Subcutaneous adipose tissue (tissue), 4 donors: ENCODE measurements around the gene NATD1. TPM values are rescaled to one million over a fixed set of nuclear protein-coding genes. Genes with fewer than 3 reads are reported as not detected.

Source experiments
- total RNA-seq, 4 donors: library from RNA; depleted of rRNA; stranded (reverse); fragments of >200 nt; gene quantifications; one replicate each; pipeline ENCODE4 v1.1.0, GENCODE V29; 2016
- TF ChIP-seq, protein P1 (sequence below): fragments of 450-650 bp; IDR thresholded peaks from one replicate; pipeline ENCODE4 v1.5.1; 2016; ENCODE audit warnings: low read depth, mild to moderate bottlenecking, control low read depth, antibody characterized with exemption, moderate library complexity

Gene NATD1
- total RNA-seq, 4 donors from 2014 or later: 4.9 to 31.6 (median 15.1) TPM

DNA sequence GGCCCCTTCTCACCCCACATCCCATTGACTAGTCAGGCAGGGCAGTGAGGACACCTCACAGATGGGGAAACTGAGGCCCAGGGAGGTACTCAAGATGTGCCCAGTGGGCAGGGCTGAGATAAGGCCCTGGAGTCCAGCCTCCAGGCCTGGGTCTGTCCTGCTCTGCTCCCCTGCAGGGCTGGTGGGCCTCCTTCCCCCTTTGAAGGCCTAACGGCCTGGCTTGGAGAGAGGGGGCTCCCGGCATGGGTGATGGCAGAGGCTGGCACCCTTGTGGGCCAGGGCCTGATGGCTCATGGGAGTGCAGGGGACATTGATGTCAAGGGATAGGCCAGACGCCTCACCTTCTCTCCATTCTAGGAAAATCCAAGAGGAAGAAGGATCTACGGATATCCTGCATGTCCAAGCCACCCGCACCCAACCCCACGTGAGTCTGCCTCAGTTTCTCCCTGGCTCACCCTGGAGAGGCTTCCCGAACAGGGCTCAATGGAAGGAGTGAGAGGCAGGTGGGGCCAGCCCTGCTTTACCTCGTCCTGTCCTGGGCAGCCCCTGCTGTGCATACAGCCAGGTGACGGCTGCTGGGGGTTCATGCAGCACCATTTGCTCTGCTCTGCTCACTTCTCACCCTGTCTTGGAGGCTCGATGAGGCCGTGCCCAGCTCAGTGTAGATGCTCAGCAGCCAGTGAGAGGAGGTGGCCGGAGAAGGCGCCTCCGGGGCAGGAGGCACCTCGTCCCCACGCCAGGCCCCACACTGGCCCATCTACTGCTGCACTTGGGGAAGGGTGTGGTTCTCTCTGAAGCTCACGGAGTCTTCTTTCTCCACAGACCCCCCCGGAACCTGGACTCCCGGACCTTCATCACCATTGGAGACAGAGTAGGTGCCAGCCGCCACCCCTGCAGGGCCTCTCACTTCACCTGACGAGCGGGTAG, 45.1 kb upstream of the NATD1 start:
- TF ChIP-seq, protein P1, sequence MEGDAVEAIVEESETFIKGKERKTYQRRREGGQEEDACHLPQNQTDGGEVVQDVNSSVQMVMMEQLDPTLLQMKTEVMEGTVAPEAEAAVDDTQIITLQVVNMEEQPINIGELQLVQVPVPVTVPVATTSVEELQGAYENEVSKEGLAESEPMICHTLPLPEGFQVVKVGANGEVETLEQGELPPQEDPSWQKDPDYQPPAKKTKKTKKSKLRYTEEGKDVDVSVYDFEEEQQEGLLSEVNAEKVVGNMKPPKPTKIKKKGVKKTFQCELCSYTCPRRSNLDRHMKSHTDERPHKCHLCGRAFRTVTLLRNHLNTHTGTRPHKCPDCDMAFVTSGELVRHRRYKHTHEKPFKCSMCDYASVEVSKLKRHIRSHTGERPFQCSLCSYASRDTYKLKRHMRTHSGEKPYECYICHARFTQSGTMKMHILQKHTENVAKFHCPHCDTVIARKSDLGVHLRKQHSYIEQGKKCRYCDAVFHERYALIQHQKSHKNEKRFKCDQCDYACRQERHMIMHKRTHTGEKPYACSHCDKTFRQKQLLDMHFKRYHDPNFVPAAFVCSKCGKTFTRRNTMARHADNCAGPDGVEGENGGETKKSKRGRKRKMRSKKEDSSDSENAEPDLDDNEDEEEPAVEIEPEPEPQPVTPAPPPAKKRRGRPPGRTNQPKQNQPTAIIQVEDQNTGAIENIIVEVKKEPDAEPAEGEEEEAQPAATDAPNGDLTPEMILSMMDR: no peak

DNA sequence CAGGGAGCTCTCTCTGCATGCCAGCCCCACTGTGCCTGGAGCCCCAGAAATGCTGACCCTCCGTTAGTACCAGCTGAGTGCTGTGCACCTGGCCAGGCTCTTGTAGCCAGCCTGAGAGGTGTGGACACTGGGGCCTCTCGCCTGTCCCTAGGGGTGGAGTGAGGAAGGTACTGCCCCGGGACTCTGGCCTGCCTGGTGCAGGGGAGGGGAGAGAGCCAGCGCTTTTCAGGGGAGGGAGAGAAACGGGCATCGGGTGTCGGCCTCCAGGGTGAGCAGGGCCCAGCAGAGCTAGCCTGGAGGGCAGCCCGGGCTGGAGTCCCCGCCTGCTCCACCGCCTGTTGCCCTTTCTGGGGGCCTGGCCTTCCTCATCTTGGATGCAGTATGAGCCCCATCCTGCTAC, 44.4 kb upstream of the NATD1 start:
- TF ChIP-seq, protein P1: no peak

DNA sequence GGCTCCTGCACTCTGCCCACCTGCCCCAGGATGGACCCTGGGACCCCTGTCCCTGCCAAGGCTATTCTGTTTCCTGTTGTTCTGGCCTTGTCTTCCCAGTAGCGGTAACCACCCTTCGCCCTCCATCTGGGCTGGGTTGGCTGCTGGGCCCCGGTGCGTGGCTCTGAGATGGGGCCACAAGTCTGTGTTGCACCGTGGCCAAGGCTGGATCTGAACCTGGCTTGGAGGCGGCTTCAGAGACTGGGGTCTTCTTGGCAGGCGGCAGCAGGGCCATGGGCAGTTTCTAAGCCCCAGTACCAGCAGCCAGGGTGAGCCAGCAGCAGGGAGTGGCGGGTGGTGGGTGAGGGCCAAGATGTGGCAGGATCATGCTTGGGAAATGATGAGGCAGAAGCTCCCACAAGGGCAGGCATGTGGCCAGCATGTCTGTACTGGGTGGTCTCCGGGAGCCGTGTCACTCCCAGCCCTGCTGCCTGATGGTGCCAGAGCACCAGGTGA, 43.9 kb upstream of the NATD1 start:
- TF ChIP-seq, protein P1: no peak

DNA sequence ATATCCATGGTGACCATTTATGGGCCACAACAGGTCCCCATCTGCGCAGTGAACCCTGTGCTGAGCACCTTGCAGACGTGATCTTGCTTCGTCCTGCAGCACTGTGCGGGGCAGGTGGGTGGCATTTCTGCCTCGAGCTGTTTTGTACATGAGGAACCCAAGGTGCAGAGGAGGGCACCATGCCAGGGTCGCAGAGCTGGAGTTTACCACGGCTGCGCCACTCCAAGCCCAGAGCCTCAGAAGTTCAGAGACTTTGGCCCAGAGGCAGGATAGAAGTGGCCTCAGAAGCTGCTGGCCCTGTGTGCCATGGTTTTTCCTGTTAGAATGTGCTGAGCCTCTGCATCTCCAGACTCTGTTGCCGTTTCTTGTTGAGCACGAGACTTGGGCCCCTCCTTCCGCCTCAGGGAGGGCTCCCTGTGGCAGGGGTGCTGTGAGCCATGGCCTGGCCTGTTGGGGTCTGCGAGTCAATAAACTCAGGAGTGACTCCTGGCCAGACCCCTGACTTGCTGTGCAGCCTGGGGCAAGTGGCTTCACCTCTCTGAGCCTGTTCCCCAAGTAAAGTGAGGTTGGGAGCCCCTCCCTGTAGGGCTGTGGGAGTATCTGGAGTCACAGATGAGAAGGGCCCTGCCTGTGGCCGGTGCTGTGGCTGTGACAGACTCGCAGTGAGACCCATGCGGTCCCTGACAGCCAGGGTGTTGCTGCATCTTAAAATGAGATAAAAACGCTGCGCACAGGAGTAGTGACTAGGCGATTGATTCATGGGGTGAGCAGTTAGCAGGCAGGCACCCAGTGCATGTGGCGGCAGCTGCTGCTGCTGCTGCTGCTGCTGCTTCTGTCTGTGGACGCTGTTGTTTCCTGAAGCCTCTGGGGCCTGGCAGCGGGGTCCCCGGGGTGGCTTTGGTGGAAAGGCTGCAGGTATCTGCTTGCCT, 43.2 kb upstream of the NATD1 start:
- TF ChIP-seq, protein P1: no peak

DNA sequence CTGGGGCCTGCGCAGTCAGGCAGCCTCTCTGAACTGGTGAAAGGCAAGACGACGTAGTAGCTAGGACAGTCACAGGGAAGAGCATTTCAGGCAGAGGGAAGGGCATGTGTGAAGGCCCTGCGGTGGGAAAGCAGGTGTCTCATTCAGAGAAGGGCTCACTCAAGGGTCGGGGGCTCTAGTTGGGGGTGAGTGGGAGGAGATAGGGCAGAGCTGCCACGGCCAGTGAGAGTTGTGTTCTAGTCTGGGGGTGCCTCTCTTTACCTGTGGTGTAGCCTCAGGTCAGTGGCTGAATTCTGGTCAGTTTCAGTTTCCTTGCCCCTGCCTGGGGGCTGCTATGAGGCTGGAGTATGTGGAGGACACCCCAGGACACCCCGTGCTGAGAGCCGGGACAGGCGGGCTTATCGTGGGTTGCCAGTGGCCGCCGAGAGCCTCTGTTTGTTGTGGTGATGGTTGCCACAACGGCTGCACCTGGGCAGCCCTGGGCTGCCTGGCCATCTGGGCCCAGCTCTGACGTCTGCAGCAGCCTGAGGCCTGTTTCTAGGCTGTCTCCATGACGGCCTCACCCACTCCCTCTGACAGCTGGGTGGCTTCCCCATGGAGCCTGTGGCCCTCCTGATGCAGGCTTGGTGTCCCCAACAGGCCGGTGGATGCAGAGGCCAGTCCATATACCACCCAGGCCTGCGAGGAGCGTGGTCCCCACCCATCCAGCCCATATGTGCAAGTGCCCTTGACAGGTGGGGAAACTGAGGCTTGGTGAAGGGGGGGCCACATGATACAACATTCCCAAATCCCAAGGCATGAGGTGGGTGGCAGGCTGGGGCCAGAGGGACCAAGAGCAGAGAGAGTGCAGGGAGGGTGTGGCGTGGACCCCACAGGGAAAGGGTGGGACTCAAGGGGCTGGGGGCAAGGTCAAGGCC, 42.1 kb upstream of the NATD1 start:
- TF ChIP-seq, protein P1: no peak

DNA sequence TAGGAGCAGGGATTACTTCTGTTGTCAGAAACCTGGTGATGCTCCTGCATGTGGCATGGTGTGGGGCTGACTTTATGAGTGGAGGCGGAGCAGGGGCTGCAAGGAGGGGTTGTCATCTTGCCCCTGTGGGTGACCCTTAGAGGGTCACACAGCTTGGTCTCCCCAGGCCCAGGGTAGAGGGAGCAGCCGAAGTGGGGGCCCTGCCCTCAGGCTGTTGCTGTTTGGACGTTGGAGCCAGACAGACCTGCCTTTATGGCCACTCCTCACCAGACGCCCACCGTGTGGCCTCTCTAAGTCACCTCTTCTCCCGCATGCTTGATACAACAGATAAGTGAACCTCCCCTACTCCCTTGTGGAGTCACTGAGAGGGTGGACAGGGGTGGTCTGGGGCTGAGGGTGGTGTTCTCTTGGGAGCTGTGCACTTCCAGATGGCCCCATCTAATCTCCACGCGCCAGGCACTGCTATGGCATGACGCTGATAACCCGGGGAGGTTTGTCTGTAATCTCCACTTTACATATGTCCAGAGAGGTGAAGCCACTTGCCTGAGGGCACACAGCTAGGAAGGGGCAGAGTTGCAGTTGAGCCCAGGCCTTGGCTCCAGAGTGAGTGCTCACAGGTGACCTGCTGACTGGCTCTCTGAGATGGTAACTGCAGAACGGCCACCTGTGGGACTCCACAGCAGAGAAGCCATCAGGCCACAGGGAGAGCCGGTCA, 41.3 kb upstream of the NATD1 start:
- TF ChIP-seq, protein P1: no peak
